TTC549 (cell line): ENCODE results near the gene NETO2.

Source experiments
- FAIRE-seq: peaks from 2 replicates; lab custom pipeline; 2012; peaks lifted over from hg19 to GRCh38; lab: Jason Lieb, UNC

NETO2 gene

DNA sequence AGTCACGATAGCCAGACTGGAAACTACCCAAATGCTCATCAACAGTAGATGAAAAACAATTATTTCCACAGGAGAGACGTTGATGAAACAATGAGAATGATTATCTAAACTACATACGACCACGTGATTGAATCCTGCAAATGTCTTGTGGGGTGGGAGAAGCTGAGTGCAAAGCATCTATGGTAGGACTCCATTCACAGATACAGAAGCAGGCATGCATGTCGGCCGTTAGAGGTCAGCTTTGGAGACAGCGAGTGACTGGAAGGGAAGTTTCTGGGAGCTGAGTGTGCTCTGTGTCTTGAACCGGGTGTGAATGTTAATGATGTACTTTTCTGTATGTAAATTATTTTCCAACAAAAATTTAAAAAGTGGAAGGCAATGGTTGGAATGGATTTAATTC, 98.7 kb downstream of the NETO2 start:
- no peak for FAIRE-seq

GRCh38 chr16:47043970-47044684, 99.6 kb downstream of the NETO2 start:
- FAIRE-seq, result no peak

GRCh38 chr16:47043200-47043599, 100.5 kb downstream of the NETO2 start:
- FAIRE-seq, result no peak

GRCh38 chr16:47037746-47038458, 105.8 kb downstream of the NETO2 start:
- no peak for FAIRE-seq

DNA sequence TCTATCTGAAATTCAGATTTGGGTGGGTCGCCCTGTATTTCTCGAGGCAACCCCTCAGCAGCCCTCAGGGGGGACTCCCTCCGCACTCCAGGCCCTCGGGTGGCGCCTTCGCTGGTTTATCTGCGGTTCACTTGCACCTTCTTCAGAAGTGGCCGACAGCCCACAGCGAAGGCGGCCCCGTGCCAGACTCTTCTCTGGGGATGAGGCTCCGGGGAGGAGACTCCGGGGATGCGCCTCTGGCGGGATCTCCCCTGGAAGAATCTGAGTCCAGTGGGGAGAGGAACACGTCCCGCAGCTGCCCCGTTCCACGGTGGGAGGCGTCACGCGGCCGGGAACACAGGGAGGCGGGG, 106.4 kb downstream of the NETO2 start:
- no peak for FAIRE-seq

- no peak for FAIRE-seq
Observed at GRCh38 chr16:47036201-47036600, 107.5 kb downstream of the NETO2 start.

- no peak for FAIRE-seq
Observed at GRCh38 chr16:47035436-47035835, 108.3 kb downstream of the NETO2 start.

- no peak for FAIRE-seq
Observed at GRCh38 chr16:47034455-47034854, 109.3 kb downstream of the NETO2 start.

DNA sequence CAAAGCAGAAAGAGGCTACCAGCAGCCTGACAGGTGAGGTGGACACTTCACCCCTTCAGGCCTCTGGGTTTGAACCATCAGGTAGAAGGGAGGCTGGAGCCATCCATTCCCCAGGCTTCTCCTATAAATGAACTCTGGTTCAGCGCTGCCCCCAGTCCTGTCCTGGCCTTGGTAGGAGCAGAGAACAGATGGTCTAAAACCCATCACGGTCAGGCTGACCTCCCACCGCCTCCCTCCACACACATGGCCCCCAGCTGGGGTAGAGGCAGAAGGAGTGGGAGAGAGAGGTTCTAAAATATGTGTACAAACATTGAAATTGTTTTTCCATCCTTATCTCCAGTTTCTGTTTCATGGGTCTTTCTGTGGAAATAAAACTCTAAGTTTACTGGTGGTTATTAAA, 110.6 kb downstream of the NETO2 start:
- FAIRE-seq, result no peak

- FAIRE-seq, result no peak
Observed at GRCh38 chr16:47029724-47030123, 114.0 kb downstream of the NETO2 start.

- FAIRE-seq, result no peak
Observed at GRCh38 chr16:47028767-47029377, 114.9 kb downstream of the NETO2 start.
